Measurements from ENCODE around the gene APOF. TPM values are rescaled to one million over a fixed set of nuclear protein-coding genes. Genes with fewer than 3 reads are reported as not detected.

APOF gene
- total RNA-seq, 1 experiment from 2014 or later, result not detected

DNA sequence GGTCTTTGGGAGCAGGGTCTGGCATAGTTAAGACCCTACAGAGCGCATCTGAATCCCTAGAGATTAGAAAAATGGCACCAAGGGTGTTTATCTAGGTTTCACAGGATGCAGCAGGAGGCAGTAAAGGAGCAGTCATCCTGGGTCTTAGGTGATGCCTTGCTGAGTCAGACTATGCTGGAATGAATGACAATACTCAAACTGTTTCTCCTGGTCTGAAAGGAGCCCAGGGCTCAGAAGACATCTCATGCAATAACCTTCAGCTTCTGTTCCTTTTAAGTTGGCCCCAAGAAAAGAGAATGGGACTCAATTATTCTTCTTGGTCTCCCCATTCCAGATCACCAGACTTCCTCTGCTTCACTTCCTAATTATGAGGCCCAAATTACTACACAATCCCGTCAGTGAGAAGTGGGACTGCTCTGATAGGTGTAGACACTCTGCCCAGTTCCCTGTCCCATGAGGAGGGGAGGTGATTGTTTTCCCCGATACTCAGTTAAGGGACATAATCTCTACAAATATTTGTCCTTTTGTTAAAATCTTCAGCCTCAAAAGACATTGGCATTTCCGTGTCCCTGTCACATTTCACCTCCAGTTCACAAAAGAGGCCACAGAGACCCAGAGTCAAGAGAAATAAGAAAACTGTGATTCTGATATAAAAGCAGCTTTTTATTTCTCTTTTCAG lies 14.8 kb upstream of the APOF start:
- H3K9me3 Mint-ChIP-seq, result peaks cover 7 to 9% of the 10 kb centered on the region in 2 experiments; a peak in 4 of 5 replicates
- Histone ChIP-seq H2BK5ac (ENCODE audit: insufficient read length, low read length) (no peak overlapping the region), H2BK120ac (ENCODE audit: low read depth, low read length, poor library complexity, severe bottlenecking) (no peak overlapping the region), H2AFZ (ENCODE audit: low read length) (no peak overlapping the region), H2BK12ac (ENCODE audit: insufficient read length, low read depth, low read length) (no peak overlapping the region), H3K56ac (ENCODE audit: insufficient read length, low read depth, low read length) (no peak overlapping the region), H3K4ac (ENCODE audit: low read depth, low read length) (no peak overlapping the region), H3K27ac (ENCODE audit: insufficient read length, low read depth, low read length) (no peak overlapping the region), H3K79me1 (ENCODE audit: insufficient read depth, low read depth, low read length, poor library complexity, severe bottlenecking) (no peaks in the 10 kb centered on the region), H4K5ac (ENCODE audit: insufficient read length, low read depth, low read length) (no peak overlapping the region), H3K18ac (ENCODE audit: insufficient read length, low read depth, low read length) (no peak overlapping the region), H3K23ac (ENCODE audit: insufficient read length, low read depth, low read length) (no peak overlapping the region), H3K14ac (ENCODE audit: insufficient read depth, low read length) (no peak overlapping the region), H2AK5ac (ENCODE audit: insufficient read length, low read length) (no peak overlapping the region), H2BK20ac (ENCODE audit: low read depth, low read length, poor library complexity, severe bottlenecking) (no peak overlapping the region), H4K8ac (replicated peaks; ENCODE audit: insufficient read length, low read depth, low read length) (no peak overlapping the region), H3K4me1 (ENCODE audit: insufficient read depth, low read length) (no peaks in the 10 kb centered on the region), H4K20me1 (ENCODE audit: control insufficient read depth, insufficient read depth, insufficient read length) (no peaks in the 10 kb centered on the region), H3K27me3 (ENCODE audit: insufficient read depth, low read length) (no peaks in the 10 kb centered on the region), H3K23me2 (ENCODE audit: insufficient read length, low read depth, low read length, poor library complexity, severe bottlenecking) (no peaks in the 10 kb centered on the region), H4K91ac (ENCODE audit: insufficient read length, low read depth, low read length) (no peak overlapping the region), H2BK15ac (ENCODE audit: low read depth, low read length) (no peak overlapping the region), H3K4me2 (ENCODE audit: insufficient read depth, insufficient read length, low read length) (no peak overlapping the region), H3K79me2 (ENCODE audit: insufficient read depth, low read length) (no peaks in the 10 kb centered on the region), H3K9me3 (ENCODE audit: control insufficient read depth, low read depth, low read length) (no peaks in the 10 kb centered on the region), H3K9ac (ENCODE audit: extremely low read depth, insufficient read length, low read length) (no peak overlapping the region), H3T11ph (ENCODE audit: low read length) (no peak overlapping the region)
- H3K4me3 Mint-ChIP-seq, result no peak overlapping the region
- peaks cover 0 to 3% (median 0%) of the 10 kb centered on the region in 3 experiments; a peak in 2 of 7 replicates for H3K36me3 Mint-ChIP-seq (ENCODE audit: insufficient read depth in 1 of 3, low read depth in 3 of 3)
- peak; percentile 45; the same call in 2 of the 3 replicates for TF ChIP-seq CTCF (conservative IDR thresholded peaks at IDR 0.05)
- peak overlapping the region in 1 of 3 experiments; percentile 40; a peak in 3 of 7 replicates for H3K27ac Mint-ChIP-seq
- WGBS (ENCODE audit: extremely low coverage, insufficient read length, low lambda C conversion rate), result no CpG with 5 or more reads among the region's 4 CpGs
- H3K4me1 Mint-ChIP-seq, result peaks cover 10 to 15% of the 10 kb centered on the region in 2 experiments
- DNase-seq, result peak; percentile 56
- peaks cover 3% of the 10 kb centered on the region; the same call in 1 of the 2 replicates for H3K27me3 Mint-ChIP-seq (ENCODE audit: low read depth)
